ENCODE results near the gene ZBTB7B. TPM values are rescaled to one million over a fixed set of nuclear protein-coding genes. Genes with fewer than 3 reads are reported as not detected.
A peak's percentile ranks its signal among the peaks of the same experiment; 100 is the strongest.

The ZBTB7B gene
- total RNA-seq, 1 donor from 2014 or later = 44.1 TPM

GRCh38 chr1:155042789-155043188 lies 40.2 kb downstream of the ZBTB7B start:
- no peak for DNase-seq
- intact Hi-C loops (cut with DNase I) = no loop called here
- no peak for ATAC-seq (ENCODE audit: poor library complexity)

GRCh38 chr1:155043301-155043702 lies 40.7 kb downstream of the ZBTB7B start:
- no peak for ATAC-seq (ENCODE audit: poor library complexity)
- no peak for DNase-seq
- intact Hi-C loops (cut with DNase I) = no loop called here

- DNase-seq = no peak
- ATAC-seq (ENCODE audit: poor library complexity) = no peak
- intact Hi-C loops (cut with DNase I) = no loop called here
Observed at GRCh38 chr1:155043793-155044192, 41.2 kb downstream of the ZBTB7B start.

- intact Hi-C loops (cut with DNase I) = no loop called here
Observed at GRCh38 chr1:155044365-155044764, 41.8 kb downstream of the ZBTB7B start.

GRCh38 chr1:155044812-155045657 lies 42.4 kb downstream of the ZBTB7B start:
- intact Hi-C loops (cut with DNase I) = loop anchor here (5.0 kb wide), 1 partner anchor 37 kb away; no protein-coding TSS in a partner anchor
- DNase-seq = peak; percentile 88
- ATAC-seq (ENCODE audit: poor library complexity) = peak; percentile 96

More at GRCh38 chr1:155044365-155044764, 41.8 kb downstream of the ZBTB7B start:
- no peak for DNase-seq
- ATAC-seq (ENCODE audit: poor library complexity) = no peak

GRCh38 chr1:155048449-155049334 lies 46.1 kb downstream of the ZBTB7B start:
- no peak for ATAC-seq (ENCODE audit: poor library complexity)
- intact Hi-C loops (cut with DNase I) = loop anchor here (5.0 kb wide), 1 partner anchor 34 kb away; no protein-coding TSS in a partner anchor

GRCh38 chr1:155049651-155050559 lies 47.3 kb downstream of the ZBTB7B start:
- DNase-seq (no peak), ATAC-seq (ENCODE audit: poor library complexity) (no peak)
- intact Hi-C loops (cut with DNase I) = loop anchor here (5.0 kb wide), 1 partner anchor 32 kb away; no protein-coding TSS in a partner anchor

More at GRCh38 chr1:155048449-155049334, 46.1 kb downstream of the ZBTB7B start:
- no peak for DNase-seq

GRCh38 chr1:155050560-155051341 lies 48.1 kb downstream of the ZBTB7B start, which contains the start of gene ADAM15:
ADAM15 (plus strand) TSS chr1:155051316; CDS start chr1:155051387, 71 bp downstream.
- intact Hi-C loops (cut with DNase I) = no loop called here
- ATAC-seq (ENCODE audit: poor library complexity) (peak; percentile 94), DNase-seq (peak; percentile 93)

GRCh38 chr1:155051342-155051776 lies 48.8 kb downstream of the ZBTB7B start:
- intact Hi-C loops (cut with DNase I) = no loop called here
- no peak for DNase-seq
- ATAC-seq (ENCODE audit: poor library complexity) = peak; percentile 4

GRCh38 chr1:155051777-155052398 lies 49.3 kb downstream of the ZBTB7B start:
- DNase-seq (peak; percentile 80), ATAC-seq (ENCODE audit: poor library complexity) (peak; percentile 32)
- intact Hi-C loops (cut with DNase I) = no loop called here

- intact Hi-C loops (cut with DNase I) = no loop called here
- ATAC-seq (ENCODE audit: poor library complexity) = no peak
- DNase-seq = peak; percentile 68
Observed at GRCh38 chr1:155052439-155053395, 50.1 kb downstream of the ZBTB7B start.

GRCh38 chr1:155053531-155054105 lies 51.0 kb downstream of the ZBTB7B start:
- ATAC-seq (ENCODE audit: poor library complexity) (no peak), DNase-seq (no peak)
- intact Hi-C loops (cut with DNase I) = no loop called here

GRCh38 chr1:155057104-155057503 lies 54.5 kb downstream of the ZBTB7B start:
- ATAC-seq (ENCODE audit: poor library complexity) = no peak
- DNase-seq = no peak
- intact Hi-C loops (cut with DNase I) = no loop called here

- intact Hi-C loops (cut with DNase I) = no loop called here
- DNase-seq = no peak
- no peak for ATAC-seq (ENCODE audit: poor library complexity)
Observed at GRCh38 chr1:155057788-155058211, 55.2 kb downstream of the ZBTB7B start.

GRCh38 chr1:155060736-155061135 lies 58.1 kb downstream of the ZBTB7B start:
- intact Hi-C loops (cut with DNase I) = loop anchor here (5.0 kb wide), 1 partner anchor 98 kb away; the partner anchor contains the start of gene PYGO2
- ATAC-seq (ENCODE audit: poor library complexity) (no peak), DNase-seq (no peak)
